ENCODE results near the gene MBNL2.

Gene MBNL2

GRCh38 chr13:97231829-97232196 is 9.7 kb downstream of the MBNL2 start:
- no peak overlapping the region for H3K4me3 ChIP-seq (ENCODE audit: low read depth, low read length)

GRCh38 chr13:97233499-97233898 is 11.4 kb downstream of the MBNL2 start:
- H3K4me3 ChIP-seq (ENCODE audit: low read depth, low read length) = no peak overlapping the region

DNA sequence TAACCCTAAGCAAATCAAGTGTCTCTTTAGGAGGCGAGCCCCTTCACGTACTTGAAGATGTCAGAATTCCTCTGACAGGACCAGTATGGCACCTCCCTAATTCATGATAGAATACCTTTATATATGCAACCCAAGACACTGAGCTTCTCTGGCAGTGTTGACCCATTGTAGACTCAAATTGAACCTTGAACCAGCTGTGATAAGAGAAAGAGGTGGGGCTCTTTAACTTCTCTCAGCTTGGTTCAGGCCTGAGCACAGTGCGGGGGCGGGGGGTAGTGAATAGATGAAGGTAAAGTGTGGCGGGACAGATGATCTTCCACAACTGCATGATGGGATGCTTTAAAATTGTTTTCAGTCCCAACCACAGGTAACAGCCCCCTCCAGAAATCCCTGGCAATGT is 12.1 kb downstream of the MBNL2 start:
- H3K4me3 ChIP-seq (ENCODE audit: low read depth, low read length) = no peak overlapping the region

DNA sequence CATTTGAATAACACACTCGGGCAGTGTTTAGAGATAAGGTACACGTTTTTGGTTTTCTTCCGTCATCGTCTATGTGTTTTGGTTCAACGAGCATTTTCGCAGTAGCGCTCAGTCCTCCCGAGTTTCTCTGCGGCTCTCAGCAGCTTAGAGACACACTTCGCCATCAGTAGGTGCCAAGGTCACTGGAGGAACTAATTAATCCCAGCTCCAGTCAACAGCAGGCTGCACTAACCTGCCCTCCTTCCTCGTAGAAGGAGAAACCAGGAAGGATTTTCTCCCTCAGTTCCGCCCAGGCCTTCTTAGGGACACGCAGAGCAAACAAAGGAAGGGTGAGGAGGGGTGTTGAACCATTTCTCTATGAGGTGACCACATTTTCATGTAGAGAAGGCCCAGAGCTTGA is 12.6 kb downstream of the MBNL2 start:
- no peak overlapping the region for H3K4me3 ChIP-seq (ENCODE audit: low read depth, low read length)

DNA sequence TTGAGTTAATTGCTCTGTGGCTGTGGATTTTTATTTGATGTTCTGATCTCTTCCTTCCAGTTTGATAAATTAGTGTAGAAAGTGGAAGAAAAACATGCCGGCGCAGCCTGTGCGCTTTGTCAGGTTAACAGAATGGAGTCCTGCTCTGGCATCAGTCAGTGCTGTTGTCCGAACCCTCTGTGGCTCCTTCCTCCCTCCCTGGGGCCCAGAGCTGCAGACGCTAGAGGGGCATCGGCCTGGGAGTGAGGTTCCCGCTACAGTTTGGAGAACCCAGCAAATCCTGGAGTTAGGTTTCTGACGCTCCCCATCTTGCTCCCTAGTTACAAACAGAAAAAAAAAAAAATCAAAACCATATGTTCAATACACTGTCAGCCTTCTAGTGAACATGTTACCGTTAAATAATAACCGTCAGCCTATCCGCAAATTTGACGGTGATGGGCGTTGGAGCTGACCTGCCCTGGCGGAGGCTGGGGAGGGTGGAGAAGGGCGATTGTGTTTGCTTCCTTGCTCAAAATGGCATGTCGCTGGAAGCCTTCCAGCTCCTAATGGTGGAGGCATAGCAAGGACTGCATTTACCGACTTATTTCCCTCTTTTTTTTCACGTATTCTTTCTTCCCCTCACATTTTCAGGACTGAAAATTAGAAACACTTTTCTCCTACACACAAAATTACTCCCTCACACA is 13.6 kb downstream of the MBNL2 start:
- H3K4me3 ChIP-seq (ENCODE audit: low read depth, low read length) = no peak overlapping the region

DNA sequence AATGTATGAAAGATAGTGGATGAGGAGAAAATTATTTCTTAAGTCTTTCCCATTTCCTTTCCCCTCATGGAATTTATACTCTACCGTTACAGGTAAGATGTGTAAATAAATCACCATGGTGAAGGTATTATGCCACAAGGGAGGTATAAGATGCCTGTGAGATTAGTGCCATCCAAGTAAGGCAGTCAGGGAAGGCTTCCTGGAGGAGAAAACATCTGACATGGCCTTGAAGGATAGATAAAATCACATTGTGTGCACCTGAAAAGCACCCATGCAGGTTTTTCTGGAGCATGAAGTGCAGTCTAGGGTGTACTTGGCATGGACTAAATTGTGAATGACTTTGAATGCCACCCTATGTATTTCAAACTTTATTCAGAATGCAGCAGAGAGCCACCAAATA is 15.3 kb downstream of the MBNL2 start:
- no peak overlapping the region for H3K4me3 ChIP-seq (ENCODE audit: low read depth, low read length)

- no peak overlapping the region for H3K4me3 ChIP-seq (ENCODE audit: low read depth, low read length)
These were observed 16.3 kb downstream of the MBNL2 start for GRCh38 chr13:97238432-97238831.

DNA sequence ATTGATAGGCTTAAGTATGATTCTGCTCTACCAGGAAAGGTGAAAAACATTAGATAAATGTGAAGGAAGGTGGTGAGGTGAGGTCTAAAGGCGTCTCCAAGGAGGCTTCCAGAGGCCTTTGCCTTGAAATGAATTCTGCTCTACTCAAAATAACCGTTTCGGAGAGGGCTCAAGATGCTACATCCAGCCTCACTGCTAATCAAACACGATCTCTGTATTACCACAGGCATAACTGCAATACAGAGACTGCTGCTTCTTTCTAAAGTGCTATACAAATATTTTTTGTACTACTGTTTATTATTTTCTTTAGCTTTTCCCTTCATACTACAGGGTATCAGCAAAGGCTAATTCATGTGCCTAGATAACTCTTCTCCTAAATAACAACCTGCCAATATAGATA is 16.8 kb downstream of the MBNL2 start:
- H3K4me3 ChIP-seq (ENCODE audit: low read depth, low read length) = no peak overlapping the region

- H3K4me3 ChIP-seq (ENCODE audit: low read depth, low read length) = no peak overlapping the region
These were observed 17.2 kb downstream of the MBNL2 start for GRCh38 chr13:97239306-97239705.

DNA sequence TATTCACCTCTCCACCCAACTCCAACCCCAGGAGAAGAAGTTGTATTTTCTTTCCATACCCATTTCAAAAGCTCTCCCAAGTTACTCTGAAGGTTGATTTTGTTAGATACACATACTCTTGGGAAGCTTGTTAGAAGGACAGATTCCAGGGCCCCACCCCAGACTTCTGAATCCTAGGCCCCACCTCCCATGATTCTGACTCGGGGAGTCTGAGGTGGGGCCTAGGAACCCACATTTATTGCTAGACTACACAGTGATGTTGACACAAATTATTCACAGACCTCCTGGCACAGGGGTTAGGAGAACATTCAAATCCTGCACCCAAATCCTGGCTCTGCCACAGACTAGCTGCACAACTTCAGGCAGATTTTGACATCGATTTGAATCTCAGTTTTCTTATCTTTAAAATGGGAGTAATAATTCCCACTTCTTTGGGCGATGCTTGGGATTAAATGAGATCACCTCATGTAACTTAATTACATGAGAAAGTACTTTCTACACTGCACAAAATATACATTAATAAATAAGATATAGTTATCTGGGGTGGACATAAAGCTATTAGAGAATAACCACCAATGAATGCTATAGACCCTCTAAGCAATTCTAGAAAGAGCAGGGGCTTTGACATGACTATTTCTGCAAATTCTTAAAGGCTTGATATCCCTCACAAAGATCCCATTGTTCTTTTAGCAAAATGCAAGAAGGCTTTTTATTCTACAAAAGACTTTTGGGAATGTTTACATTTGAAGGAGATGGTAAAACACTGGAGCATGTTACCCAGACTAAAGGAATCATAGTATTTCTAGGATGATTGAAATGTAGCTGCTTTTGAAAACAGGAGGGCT is 18.0 kb downstream of the MBNL2 start:
- no peak overlapping the region for H3K4me3 ChIP-seq (ENCODE audit: low read depth, low read length)

DNA sequence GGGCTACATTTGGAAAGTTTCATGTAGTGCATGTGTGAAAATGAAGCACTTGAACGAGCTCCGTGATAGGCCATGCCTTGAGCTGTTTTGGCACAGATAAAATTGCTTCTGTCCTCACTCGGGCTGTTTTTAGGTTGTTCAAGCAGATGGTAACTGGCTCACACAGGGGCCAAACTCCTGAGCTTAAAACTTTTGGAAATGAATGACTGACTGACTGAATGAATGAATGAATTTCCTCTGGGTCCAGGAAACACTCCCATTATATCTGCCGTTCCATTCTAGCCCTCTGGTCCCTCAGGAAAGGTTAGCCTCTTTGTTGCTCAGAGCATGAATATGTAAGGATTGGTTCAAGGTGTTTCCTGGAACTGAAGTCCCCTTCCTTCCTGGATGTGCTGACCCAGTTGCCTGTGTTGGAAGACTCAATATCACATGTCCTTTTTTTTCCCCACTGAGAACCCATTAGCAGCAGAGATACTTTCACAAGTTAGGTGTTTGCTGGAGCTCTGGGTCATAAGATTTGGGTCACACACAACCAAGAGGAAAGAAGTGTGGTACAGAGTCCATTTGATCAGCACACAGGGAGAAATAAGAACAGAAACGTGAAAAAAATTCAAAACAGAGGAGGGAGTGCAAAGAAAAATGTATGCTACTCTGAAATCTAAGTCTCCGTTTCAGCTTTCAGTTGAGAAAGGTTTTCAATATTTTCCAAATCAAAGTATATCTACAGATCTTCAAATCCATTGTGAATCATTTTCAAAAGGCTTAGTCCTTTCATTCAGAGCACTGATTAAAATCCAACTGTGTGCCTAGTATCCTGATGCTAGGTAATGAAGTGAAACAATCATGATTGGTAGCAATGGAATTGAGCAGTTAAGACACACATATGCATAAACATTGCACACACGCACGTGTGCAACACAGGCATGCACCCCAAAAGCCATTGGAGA is 18.9 kb downstream of the MBNL2 start:
- H3K4me3 ChIP-seq (ENCODE audit: low read depth, low read length) = no peak overlapping the region

GRCh38 chr13:97241761-97242160 is 19.6 kb downstream of the MBNL2 start:
- no peak overlapping the region for H3K4me3 ChIP-seq (ENCODE audit: low read depth, low read length)

- H3K4me3 ChIP-seq (ENCODE audit: low read depth, low read length) = no peak overlapping the region
These were observed 20.8 kb downstream of the MBNL2 start for GRCh38 chr13:97242755-97243497.

DNA sequence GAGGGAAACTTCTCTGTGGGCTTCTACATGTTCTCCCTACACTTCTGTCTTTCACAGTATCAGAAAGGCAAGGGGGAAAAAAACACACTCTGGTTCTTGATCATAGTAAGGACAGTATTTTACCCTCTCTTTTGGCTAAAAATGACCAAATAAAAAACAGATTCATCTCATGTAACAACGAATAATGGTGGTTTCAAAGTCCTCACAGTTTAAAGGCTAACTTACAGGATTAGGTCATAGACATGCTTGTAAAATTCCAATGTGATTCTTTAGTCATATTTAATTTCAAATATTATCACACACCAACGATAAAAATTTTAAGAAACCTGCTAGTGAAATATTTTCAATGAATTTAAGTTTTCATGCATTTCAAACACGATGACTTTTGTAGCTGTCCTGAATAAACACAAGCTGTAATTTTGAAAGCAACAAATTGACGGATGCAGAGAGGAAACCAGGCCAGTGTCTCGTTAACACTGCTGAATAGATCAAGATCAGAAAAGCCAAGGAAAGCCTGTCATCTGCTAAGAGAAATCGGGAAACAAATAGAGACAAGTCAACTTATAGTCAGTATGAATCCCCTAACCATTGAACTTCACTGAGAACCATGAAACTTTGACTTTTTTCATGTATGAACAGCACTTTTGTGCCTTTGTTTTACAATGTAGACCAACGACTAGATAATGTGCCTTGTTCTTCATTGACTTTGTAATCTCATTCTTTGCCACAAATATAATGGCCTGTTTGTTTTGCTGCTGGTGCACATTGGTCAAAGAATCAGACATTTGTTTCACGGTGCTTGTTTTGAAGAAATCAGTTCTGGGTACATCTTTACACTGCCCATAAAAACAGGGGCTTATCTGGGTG is 22.0 kb downstream of the MBNL2 start:
- no peak overlapping the region for H3K4me3 ChIP-seq (ENCODE audit: low read depth, low read length)

- H3K4me3 ChIP-seq (ENCODE audit: low read depth, low read length) = no peak overlapping the region
These were observed 22.9 kb downstream of the MBNL2 start for GRCh38 chr13:97245011-97245410.

GRCh38 chr13:97246596-97247158 is 24.5 kb downstream of the MBNL2 start:
- no peak overlapping the region for H3K4me3 ChIP-seq (ENCODE audit: low read depth, low read length)

- H3K4me3 ChIP-seq (ENCODE audit: low read depth, low read length) = no peak overlapping the region
These were observed 26.1 kb downstream of the MBNL2 start for GRCh38 chr13:97248243-97248642.

DNA sequence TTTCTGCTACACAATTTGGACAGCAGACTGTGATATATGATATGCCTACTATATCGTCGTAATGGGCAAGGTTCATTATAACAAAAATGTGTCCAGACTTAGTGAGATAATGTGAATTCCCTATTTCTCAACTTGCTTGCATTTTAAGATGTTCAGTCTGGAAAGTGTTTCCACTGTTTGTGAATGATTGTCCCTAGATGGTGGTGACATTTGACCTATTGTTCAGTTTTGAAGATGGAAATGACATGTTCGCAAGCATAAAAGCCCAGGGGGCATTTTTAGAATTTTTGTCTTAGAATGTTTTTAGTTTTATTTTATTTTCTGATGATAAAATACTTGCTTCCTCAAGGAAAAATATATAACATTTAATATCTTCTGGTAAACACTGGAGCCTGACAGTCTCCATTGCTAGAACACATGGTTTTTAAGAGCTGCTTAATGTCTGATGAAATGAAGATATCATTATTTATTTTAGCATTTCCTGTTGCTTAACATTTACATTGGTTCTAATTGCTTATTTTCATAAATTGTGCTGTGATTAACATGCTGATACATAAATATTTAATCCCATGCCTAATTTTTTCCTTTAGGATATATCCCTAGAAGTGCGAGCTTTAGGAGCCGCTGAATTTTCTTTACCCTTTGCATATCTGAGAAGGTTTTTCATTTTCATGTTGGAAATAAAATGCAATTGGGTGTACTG is 27.1 kb downstream of the MBNL2 start:
- H3K4me3 ChIP-seq (ENCODE audit: low read depth, low read length) = no peak overlapping the region
